ENCODE results near the gene FKBP15. TPM values are rescaled to one million over a fixed set of nuclear protein-coding genes. Genes with fewer than 3 reads are reported as not detected.

The FKBP15 gene
- total and polyA plus RNA-seq, 2 experiments from 2014 or later = 7.7 to 13.7 TPM

DNA sequence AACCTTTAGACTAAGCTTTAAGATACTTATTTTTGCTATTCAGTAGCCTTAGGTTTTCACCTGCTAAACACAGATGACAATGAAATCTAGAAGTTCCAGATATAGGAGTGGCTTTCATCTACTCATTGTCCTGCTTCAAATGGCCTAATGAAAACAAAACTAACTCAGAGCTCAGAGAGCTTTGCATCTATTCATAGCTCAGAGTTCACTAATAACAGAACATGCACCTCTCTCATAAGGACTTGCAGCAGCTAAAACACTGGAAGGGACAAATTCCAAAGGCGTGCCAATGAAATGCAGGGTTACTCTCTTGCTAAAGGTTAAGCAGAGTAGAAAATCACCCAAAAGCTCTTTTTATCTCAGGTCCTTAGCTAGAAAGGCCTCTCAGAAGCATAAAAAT is 41.2 kb downstream of the FKBP15 start:
- Histone ChIP-seq H3K4me2 (no peak overlapping the region), H3K27ac (no peak overlapping the region), H3K9me2 (replicated peaks; ENCODE audit: insufficient read depth) (no peaks in the 10 kb centered on the region), H3K36me3 (replicated peaks; ENCODE audit: insufficient read depth, low read depth) (no peaks in the 10 kb centered on the region), H3K4me1 (ENCODE audit: insufficient read depth) (peaks cover 3% of the 10 kb centered on the region), H4K20me1 (ENCODE audit: insufficient read depth, poor library complexity, severe bottlenecking) (no peaks in the 10 kb centered on the region), H3K9me3 (ENCODE audit: low read depth) (no peaks in the 10 kb centered on the region), H3K79me2 (no peaks in the 10 kb centered on the region), H3K27me3 (no peaks in the 10 kb centered on the region), H2AFZ (no peak overlapping the region), H3K4me3 (no peak overlapping the region)
- TF ChIP-seq EZH2 (IDR thresholded peaks at IDR 0.05; ENCODE audit: borderline replicate concordance) = no peak
- TF ChIP-seq, protein P1, sequence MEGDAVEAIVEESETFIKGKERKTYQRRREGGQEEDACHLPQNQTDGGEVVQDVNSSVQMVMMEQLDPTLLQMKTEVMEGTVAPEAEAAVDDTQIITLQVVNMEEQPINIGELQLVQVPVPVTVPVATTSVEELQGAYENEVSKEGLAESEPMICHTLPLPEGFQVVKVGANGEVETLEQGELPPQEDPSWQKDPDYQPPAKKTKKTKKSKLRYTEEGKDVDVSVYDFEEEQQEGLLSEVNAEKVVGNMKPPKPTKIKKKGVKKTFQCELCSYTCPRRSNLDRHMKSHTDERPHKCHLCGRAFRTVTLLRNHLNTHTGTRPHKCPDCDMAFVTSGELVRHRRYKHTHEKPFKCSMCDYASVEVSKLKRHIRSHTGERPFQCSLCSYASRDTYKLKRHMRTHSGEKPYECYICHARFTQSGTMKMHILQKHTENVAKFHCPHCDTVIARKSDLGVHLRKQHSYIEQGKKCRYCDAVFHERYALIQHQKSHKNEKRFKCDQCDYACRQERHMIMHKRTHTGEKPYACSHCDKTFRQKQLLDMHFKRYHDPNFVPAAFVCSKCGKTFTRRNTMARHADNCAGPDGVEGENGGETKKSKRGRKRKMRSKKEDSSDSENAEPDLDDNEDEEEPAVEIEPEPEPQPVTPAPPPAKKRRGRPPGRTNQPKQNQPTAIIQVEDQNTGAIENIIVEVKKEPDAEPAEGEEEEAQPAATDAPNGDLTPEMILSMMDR (IDR thresholded peaks at IDR 0.05; ENCODE audit: poor library complexity) = no peak
- no peak for TF ChIP-seq EZH2phosphoT487 (IDR thresholded peaks at IDR 0.05; ENCODE audit: low read depth, severe bottlenecking, unreplicated experiment)
- DNase-seq (ENCODE audit: low spot score) = no peak
- WGBS (ENCODE audit: low lambda C conversion rate, missing lambda C conversion rate) = 38% methylated on average over 1 of the region's 1 CpG

DNA sequence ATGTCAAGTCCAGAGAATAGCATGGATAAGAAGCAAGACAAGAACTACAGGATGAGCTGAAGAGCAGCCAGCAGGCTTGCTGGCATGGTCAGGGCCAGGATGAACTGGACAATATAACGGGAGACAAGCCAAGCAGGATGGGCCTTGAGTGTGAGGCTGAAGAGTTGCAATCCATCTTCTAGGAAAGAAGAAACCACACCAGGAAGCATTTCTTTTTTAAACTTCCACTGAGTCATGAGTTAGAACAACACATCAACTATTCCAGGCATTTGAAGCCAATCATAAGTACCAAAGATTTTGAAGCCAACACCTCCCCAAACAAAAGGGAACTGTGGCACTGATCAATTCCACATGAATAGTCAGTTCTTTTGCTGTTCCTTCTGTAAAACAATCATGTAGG is 43.0 kb downstream of the FKBP15 start:
- Histone ChIP-seq H3K27ac (no peak overlapping the region), H3K79me2 (no peaks in the 10 kb centered on the region), H3K9me2 (replicated peaks; ENCODE audit: insufficient read depth) (no peaks in the 10 kb centered on the region), H3K4me1 (ENCODE audit: insufficient read depth) (peaks cover 3% of the 10 kb centered on the region), H3K4me2 (no peak overlapping the region), H3K4me3 (no peak overlapping the region), H3K36me3 (replicated peaks; ENCODE audit: insufficient read depth, low read depth) (no peaks in the 10 kb centered on the region), H3K27me3 (no peaks in the 10 kb centered on the region), H2AFZ (no peak overlapping the region), H4K20me1 (ENCODE audit: insufficient read depth, poor library complexity, severe bottlenecking) (no peaks in the 10 kb centered on the region), H3K9me3 (ENCODE audit: low read depth) (no peaks in the 10 kb centered on the region)
- no peak for DNase-seq (ENCODE audit: low spot score)
- WGBS (ENCODE audit: low lambda C conversion rate, missing lambda C conversion rate) = 95% methylated on average over 1 of the region's 1 CpG
- TF ChIP-seq, protein P1 (IDR thresholded peaks at IDR 0.05; ENCODE audit: poor library complexity) = no peak
- TF ChIP-seq EZH2phosphoT487 (IDR thresholded peaks at IDR 0.05; ENCODE audit: low read depth, severe bottlenecking, unreplicated experiment) (no peak), EZH2 (IDR thresholded peaks at IDR 0.05; ENCODE audit: borderline replicate concordance) (no peak)

DNA sequence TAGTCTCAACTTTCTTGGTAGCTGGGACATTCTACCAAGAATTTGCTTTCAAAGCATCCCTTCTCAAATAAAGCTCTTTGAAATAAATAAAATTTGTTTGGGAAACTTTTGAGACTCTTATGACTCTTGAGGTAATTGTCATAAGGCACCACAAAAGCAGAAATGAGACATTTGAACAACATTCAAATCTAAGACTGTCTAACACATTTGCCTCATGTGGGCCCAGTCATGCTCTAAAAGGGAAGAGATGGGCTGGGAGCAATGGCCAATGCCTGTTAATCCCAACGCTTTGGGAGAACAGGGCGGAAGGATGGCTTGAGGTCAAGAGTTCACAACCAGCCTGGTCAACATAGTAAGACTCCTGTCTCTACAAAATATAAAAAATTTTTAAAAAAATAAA is 43.8 kb downstream of the FKBP15 start:
- H3K9me2 ChIP-seq (replicated peaks; ENCODE audit: insufficient read depth) = no peaks in the 10 kb centered on the region
- TF ChIP-seq, protein P1 (IDR thresholded peaks at IDR 0.05; ENCODE audit: poor library complexity) = no peak
- TF ChIP-seq EZH2phosphoT487 (IDR thresholded peaks at IDR 0.05; ENCODE audit: low read depth, severe bottlenecking, unreplicated experiment) (no peak), EZH2 (IDR thresholded peaks at IDR 0.05; ENCODE audit: borderline replicate concordance) (no peak)
- H3K27me3 ChIP-seq = no peaks in the 10 kb centered on the region
- no peaks in the 10 kb centered on the region for H3K36me3 ChIP-seq (replicated peaks; ENCODE audit: insufficient read depth, low read depth)
- no peak for DNase-seq (ENCODE audit: low spot score)
- H3K4me3 ChIP-seq = no peak overlapping the region
- H2AFZ ChIP-seq = no peak overlapping the region
- no peak overlapping the region for H3K4me2 ChIP-seq
- no peak overlapping the region for H3K27ac ChIP-seq
- H3K79me2 ChIP-seq = no peaks in the 10 kb centered on the region
- no peaks in the 10 kb centered on the region for H3K9me3 ChIP-seq (ENCODE audit: low read depth)
- no peaks in the 10 kb centered on the region for H4K20me1 ChIP-seq (ENCODE audit: insufficient read depth, poor library complexity, severe bottlenecking)
- WGBS (ENCODE audit: low lambda C conversion rate, missing lambda C conversion rate) = 96% methylated on average over 2 of the region's 2 CpGs
- H3K4me1 ChIP-seq (ENCODE audit: insufficient read depth) = peaks cover 3% of the 10 kb centered on the region

DNA sequence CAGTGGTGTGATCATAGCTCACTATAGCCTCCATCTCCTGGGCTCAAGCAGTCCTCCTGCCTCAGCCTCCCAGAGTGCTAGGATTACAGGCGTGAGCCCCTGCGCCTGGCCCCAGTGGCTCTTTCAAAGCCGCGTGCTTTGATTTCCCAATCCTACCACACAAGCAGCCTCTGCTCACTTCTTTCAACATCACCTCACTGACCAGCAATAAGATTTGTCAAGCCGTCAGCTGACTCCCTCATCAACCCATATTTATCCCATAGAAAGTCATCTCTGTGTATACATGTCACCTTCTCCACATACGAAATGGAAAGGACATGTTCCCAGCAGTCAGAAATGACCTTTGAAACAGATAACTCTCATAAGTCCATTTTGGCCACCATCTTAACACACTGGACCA is 44.3 kb downstream of the FKBP15 start:
- Histone ChIP-seq H3K27ac (no peak overlapping the region), H3K4me3 (no peak overlapping the region), H4K20me1 (ENCODE audit: insufficient read depth, poor library complexity, severe bottlenecking) (no peaks in the 10 kb centered on the region), H3K4me1 (ENCODE audit: insufficient read depth) (peaks cover 3% of the 10 kb centered on the region), H2AFZ (no peak overlapping the region), H3K79me2 (no peaks in the 10 kb centered on the region), H3K4me2 (no peak overlapping the region), H3K9me3 (ENCODE audit: low read depth) (no peaks in the 10 kb centered on the region), H3K9me2 (replicated peaks; ENCODE audit: insufficient read depth) (no peaks in the 10 kb centered on the region), H3K36me3 (replicated peaks; ENCODE audit: insufficient read depth, low read depth) (no peaks in the 10 kb centered on the region), H3K27me3 (no peaks in the 10 kb centered on the region)
- WGBS (ENCODE audit: low lambda C conversion rate, missing lambda C conversion rate) = 97% methylated on average over 6 of the region's 6 CpGs
- no peak for DNase-seq (ENCODE audit: low spot score)
- TF ChIP-seq, protein P1 (IDR thresholded peaks at IDR 0.05; ENCODE audit: poor library complexity) = no peak
- TF ChIP-seq EZH2 (IDR thresholded peaks at IDR 0.05; ENCODE audit: borderline replicate concordance) (no peak), EZH2phosphoT487 (IDR thresholded peaks at IDR 0.05; ENCODE audit: low read depth, severe bottlenecking, unreplicated experiment) (no peak)

All from hepatocyte (in vitro differentiated cells).